NCI-H345 (cell line): ENCODE data around the gene TOGARAM2.
"Not testable (repeated sequence)": the region's sequence is repeated elsewhere in the genome, so short reads cannot be mapped to it uniquely, and the experiment has no call there.

Experiments
- DNase-seq: peaks from one replicate; lab custom pipeline; 2025; lab: John Stamatoyannopoulos, UW

TOGARAM2 gene

DNA sequence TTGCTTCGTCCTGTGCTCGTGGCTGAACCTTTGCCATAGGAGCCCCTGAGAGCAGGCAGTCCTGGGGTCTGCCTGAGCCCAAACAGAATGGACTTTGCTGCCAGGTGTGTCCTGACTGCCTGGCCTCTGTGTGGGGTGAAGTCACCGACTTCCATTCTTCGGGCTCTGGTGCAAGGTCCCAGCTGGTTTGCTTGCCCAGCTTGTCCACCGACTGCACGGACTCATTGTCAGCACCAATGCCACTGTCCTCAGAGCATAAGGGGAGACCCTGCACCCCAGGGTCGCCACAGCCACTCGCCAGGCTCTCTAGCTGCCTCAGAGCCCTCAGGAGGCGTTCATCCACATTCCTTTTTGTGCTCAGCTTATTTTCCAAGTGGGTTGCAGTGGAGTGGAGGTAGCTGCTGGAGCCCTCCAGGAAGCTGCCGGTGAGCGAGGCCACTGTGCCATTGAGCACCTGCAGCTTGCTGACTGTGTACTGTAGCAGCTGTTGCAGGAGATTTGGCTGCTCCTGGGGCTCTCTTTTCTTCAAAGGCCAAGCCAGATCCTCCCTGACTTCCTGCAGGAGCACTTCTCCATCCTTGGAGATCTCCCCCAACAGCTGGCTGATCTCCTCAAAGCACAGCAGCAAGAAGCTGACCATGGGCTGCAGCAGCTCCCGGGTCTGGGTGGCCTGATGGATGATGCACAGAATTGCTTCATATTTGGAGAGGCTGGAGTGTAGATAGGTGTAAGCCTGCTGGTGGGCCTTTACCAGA, 92.0 kb downstream of the TOGARAM2 start:
- DNase-seq, result no peak

- no peak for DNase-seq
Measured at GRCh38 chr2:29073933-29074332, 92.8 kb downstream of the TOGARAM2 start.

DNA sequence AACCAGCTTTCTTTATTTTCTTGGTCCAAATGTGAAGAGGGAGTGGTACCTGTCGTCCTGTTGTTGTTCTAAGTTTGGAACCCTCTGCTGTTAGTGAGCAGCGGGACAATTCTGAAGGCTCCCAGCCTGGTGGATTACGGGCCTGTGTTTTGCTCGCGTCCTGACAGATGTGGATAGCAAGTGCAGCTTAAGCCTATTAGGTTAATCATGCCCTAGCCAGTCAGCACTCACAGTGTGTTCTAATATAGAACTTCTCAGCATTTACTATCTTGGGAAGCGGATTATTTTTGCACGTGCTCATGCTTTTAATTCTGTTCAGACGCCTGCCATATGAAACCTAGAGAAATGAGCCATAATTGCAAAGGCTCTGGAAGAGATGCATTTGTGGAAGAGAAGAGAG, 93.3 kb downstream of the TOGARAM2 start, which contains the start of gene PCARE:
Gene PCARE (minus strand): TSS at position 113 of the 400 bp plus-strand sequence. CDS start 262 bp downstream, outside the sequence.
- no peak for DNase-seq

GRCh38 chr2:29075894-29076705, 95.0 kb downstream of the TOGARAM2 start:
- no peak for DNase-seq

GRCh38 chr2:29079887-29080286, 98.8 kb downstream of the TOGARAM2 start:
- DNase-seq, result no peak

GRCh38 chr2:29080886-29081743, 100.0 kb downstream of the TOGARAM2 start:
- no peak for DNase-seq

GRCh38 chr2:29082804-29083495, 101.9 kb downstream of the TOGARAM2 start:
- no peak for DNase-seq

DNA sequence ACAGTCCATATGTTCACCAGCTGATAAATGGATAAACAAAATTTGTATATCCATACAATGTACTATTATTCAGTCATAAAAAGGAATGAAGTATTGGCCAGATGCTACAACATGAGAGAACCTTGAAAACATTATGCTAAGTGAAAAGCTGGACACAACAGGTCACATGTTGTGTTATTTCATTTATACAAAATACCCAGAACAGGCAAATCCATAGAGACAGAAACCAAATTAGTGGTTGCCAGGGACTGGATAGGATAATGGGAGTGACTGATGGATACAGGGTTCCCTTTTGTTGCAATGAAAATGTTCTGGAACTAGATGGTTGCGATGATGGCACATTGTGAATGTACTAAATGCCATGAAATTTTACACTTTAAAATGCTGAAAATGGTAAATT, 103.5 kb downstream of the TOGARAM2 start:
- DNase-seq, result no peak

GRCh38 chr2:29090311-29090710, 109.2 kb downstream of the TOGARAM2 start:
- DNase-seq, result not testable (repeated sequence)

- no peak for DNase-seq
Measured at GRCh38 chr2:29096969-29097368, 115.9 kb downstream of the TOGARAM2 start.

GRCh38 chr2:29097569-29097968, 116.5 kb downstream of the TOGARAM2 start:
- DNase-seq, result no peak

- DNase-seq, result no peak
Measured at GRCh38 chr2:29100564-29100963, 119.5 kb downstream of the TOGARAM2 start.
